Activated CD4-positive, alpha-beta T cell treated with anti-CD3 and anti-CD28 coated beads for 1 hour (primary cell): ENCODE results near the gene SMARCD2.
A peak's percentile ranks its signal among the peaks of the same experiment; 100 is the strongest.

Experiments used
- DNase-seq: peaks from one replicate; pipeline ENCODE4 v3.0.0-alpha.2; 2020

The SMARCD2 gene

GRCh38 chr17:63830904-63831491 lies 11.5 kb downstream of the SMARCD2 start:
- DNase-seq: no peak

- DNase-seq: no peak
Measured at GRCh38 chr17:63830278-63830677, 12.2 kb downstream of the SMARCD2 start.

GRCh38 chr17:63828936-63829335 lies 13.5 kb downstream of the SMARCD2 start:
- DNase-seq: no peak

GRCh38 chr17:63827801-63828221 lies 14.7 kb downstream of the SMARCD2 start:
- DNase-seq: no peak

- peak; percentile 91 for DNase-seq
Measured at GRCh38 chr17:63827002-63827800, 15.3 kb downstream of the SMARCD2 start, which contains the start of the genes FTSJ3 and PSMC5. TSS of gene FTSJ3 (minus strand) at chr17:63827663. CDS start at chr17:63826902, 761 bp downstream. TSS of gene PSMC5 (plus strand) at chr17:63827431. CDS start at chr17:63827491, 60 bp downstream.

- DNase-seq: no peak
Measured at GRCh38 chr17:63826468-63827001, 15.9 kb downstream of the SMARCD2 start.

- DNase-seq: no peak
Measured at GRCh38 chr17:63824362-63824761, 18.1 kb downstream of the SMARCD2 start.

- no peak for DNase-seq
Measured at GRCh38 chr17:63823659-63824331, 18.7 kb downstream of the SMARCD2 start.

- DNase-seq: no peak
Measured at GRCh38 chr17:63822537-63822936, 19.9 kb downstream of the SMARCD2 start.

GRCh38 chr17:63821804-63822203 lies 20.7 kb downstream of the SMARCD2 start:
- DNase-seq: no peak

GRCh38 chr17:63820963-63821561 lies 21.4 kb downstream of the SMARCD2 start:
- DNase-seq: no peak

- DNase-seq: no peak
Measured at GRCh38 chr17:63819585-63820537, 22.6 kb downstream of the SMARCD2 start.

GRCh38 chr17:63819131-63819530 lies 23.4 kb downstream of the SMARCD2 start:
- no peak for DNase-seq

- no peak for DNase-seq
Measured at GRCh38 chr17:63817736-63818385, 24.6 kb downstream of the SMARCD2 start.

- DNase-seq: no peak
Measured at GRCh38 chr17:63816669-63817068, 25.8 kb downstream of the SMARCD2 start.

GRCh38 chr17:63816123-63816522 lies 26.4 kb downstream of the SMARCD2 start:
- DNase-seq: no peak

- DNase-seq: no peak
Measured at GRCh38 chr17:63809970-63810369, 32.5 kb downstream of the SMARCD2 start.

GRCh38 chr17:63805591-63805990 lies 36.9 kb downstream of the SMARCD2 start:
- DNase-seq: no peak

- DNase-seq: no peak
Measured at GRCh38 chr17:63804328-63804727, 38.2 kb downstream of the SMARCD2 start.

GRCh38 chr17:63800783-63801182 lies 41.7 kb downstream of the SMARCD2 start:
- no peak for DNase-seq

GRCh38 chr17:63798572-63799106 lies 43.8 kb downstream of the SMARCD2 start:
- DNase-seq: no peak
